ENCODE measurements around the gene SLC13A1.

DNA sequence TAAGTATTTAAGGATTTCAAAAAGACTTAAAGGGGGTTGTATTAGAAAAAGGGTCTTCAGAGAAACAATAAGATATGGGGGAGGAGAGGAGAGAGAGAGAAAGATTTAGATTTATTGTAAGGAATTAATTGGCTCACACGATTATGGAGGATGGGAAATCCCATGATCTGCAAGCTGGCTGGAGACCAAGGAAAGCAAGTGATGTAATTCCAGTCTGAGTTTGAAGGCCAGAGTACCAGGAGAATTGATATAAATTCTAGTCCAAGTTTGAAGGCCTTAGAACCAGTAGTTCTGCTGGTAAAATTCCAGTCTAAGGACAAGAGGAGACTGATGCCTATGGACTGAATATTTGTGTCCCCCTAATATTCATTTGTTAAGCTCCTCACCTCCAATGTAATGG lies 20.6 kb upstream of the SLC13A1 start:
- TF ChIP-seq, protein P1, sequence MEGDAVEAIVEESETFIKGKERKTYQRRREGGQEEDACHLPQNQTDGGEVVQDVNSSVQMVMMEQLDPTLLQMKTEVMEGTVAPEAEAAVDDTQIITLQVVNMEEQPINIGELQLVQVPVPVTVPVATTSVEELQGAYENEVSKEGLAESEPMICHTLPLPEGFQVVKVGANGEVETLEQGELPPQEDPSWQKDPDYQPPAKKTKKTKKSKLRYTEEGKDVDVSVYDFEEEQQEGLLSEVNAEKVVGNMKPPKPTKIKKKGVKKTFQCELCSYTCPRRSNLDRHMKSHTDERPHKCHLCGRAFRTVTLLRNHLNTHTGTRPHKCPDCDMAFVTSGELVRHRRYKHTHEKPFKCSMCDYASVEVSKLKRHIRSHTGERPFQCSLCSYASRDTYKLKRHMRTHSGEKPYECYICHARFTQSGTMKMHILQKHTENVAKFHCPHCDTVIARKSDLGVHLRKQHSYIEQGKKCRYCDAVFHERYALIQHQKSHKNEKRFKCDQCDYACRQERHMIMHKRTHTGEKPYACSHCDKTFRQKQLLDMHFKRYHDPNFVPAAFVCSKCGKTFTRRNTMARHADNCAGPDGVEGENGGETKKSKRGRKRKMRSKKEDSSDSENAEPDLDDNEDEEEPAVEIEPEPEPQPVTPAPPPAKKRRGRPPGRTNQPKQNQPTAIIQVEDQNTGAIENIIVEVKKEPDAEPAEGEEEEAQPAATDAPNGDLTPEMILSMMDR (conservative IDR thresholded peaks at IDR 0.05; ENCODE audit: low read depth in 2 of 2), result no peak
- TF ChIP-seq POLR2AphosphoS5 (IDR thresholded peaks at IDR 0.05; ENCODE audit: low read depth) (no peak), EZH2 (IDR thresholded peaks at IDR 0.05; ENCODE audit: low read depth, unreplicated experiment) (no peak), EZH2phosphoT487 (IDR thresholded peaks at IDR 0.05; ENCODE audit: unreplicated experiment) (no peak), NANOG (IDR thresholded peaks at IDR 0.05; ENCODE audit: borderline replicate concordance) (no peak)

Measured in GM23338 (cell line).